Stimulated activated CD8-positive, alpha-beta memory T cell treated with anti-CD3 and anti-CD28 coated beads, Interleukin-7, amount 100 ng/mL, for 24 hours (primary cell): ENCODE results near the gene GOLGA6L26.
"Not testable (repeated sequence)": the region's sequence is repeated elsewhere in the genome, so short reads cannot be mapped to it uniquely, and the experiment has no call there.

Experiments
- DNase-seq: peaks from one replicate; pipeline ENCODE4 v3.0.0-alpha.2; 2020; ENCODE audit warnings: low read depth

Gene GOLGA6L26, protein sequence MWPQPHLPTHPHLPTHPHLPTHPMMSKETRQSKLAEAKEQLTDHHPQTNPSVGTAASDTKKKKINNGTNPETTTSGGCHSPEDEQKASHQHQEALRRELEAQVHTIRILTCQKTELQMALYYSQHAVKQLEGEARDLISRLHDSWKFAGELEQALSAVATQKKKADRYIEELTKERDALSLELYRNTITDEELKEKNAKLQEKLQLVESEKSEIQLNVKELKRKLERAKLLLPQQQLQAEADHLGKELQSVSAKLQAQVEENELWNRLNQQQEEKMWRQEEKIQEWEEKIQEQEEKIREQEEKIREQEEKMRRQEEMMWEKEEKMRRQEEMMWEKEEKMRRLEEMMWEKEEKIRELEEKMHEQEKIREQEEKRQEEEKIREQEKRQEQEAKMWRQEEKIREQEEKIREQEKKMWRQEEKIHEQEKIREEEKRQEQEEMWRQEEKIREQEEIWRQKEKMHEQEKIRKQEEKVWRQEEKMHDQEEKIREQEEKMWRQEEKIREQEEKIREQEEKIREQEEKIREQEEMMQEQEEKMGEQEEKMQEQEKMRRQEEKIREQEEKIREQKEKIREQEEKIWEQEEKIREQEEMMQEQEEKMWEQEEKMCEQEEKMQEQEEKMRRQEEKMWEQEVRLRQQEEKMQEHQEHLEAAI

DNA sequence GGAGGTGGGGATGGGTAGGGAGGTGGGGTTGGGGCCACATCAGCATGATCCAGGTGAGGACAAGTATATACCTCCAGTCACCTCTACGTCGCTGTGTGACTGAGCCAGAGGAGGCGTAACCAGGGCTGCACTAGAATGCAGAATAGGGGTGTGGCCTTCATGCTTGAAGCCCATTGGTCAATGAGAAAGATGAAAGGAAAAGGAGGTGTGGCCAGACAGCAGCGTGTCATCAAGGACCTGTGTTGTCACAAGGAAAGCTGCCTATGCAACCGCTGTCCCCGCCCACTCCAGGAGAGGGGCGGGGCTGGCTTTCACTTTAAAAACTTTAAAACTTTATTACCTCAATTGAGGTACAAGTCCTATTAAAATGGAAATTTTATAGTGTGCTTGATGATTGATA, at the start of gene GOLGA6L26:
Gene GOLGA6L26 (minus strand): TSS at position 101 of the 400 bp plus-strand sequence. CDS start 61 bp downstream, at position 40.
- not testable (repeated sequence) for DNase-seq

DNA sequence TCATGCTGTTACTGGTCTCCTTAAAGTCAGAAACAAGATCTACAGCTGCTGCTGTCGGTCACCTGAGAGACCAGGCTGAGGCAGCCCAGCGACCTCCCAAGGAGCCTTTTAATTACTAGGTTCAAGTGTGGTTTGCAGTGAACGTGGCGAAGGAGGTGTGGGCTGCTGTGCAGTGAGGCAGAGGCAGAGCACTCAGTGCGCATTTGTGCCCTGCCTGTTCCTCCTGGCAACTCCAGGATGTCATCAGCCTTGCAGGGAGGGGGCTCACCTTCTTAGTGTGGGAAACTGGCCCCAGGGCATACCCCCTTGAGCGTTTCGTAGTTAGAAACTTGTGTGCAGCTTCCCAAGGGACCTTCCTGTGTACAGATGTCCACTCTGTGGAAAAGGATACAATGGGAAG, 47.2 kb upstream of the GOLGA6L26 start:
- not testable (repeated sequence) for DNase-seq

DNA sequence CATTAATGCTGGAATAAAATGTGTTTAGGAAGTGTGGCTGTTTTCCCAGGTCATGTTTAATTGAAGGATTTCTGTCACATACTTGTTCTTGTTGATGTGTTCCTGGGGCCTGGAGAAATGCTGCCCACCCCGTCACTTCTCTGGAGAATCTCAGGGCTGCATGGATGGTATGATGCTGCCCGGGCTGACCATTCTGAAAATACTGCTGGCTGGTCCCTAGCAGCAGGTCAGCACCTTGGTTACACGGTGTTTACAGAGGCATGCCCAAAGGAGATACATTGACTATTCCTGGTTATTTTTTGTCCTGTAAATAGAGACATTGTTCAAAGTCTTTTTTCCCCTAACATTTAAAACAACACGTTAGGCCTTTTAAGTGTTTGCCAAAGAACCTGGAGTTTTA, 46.7 kb upstream of the GOLGA6L26 start:
- not testable (repeated sequence) for DNase-seq

DNA sequence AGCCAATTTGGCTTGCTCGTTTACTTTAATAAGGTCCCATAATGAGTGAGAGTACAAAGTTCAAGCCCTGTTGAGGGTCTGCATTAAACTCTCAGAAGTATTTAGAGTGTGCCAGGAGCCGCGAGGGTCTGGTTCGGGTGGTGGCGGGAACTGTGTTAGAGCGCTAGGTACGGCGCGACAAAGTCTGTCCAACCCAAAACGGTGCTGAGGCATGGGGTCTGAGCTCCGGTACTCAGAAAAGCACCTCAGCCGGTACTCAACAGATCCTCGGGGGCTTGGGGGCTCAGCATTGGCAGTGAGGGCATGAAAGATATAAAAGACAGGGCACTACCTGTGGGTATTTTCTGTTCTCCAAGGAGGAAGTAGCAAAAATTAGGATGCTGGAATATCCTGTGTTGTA, 45.0 kb upstream of the GOLGA6L26 start:
- DNase-seq: not testable (repeated sequence)

DNA sequence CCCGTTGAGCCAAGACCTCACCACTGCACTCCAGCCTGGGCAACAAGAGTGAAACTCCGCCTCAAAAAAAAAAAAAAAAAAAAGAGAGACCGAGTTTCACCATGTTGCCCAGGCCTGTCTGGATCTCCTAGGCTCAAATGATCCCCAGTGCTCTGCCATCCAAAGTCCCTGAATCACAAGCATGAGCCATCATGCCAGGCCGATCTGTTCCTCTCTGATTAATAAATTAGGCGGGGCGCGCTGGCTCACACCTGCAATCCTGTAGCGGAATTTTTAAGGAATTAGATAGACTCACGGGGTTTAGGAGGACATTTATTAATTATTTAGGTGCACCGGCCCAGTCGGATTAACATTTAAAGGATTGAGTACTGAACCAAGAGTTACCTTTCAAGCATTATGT, 40.2 kb upstream of the GOLGA6L26 start:
- not testable (repeated sequence) for DNase-seq

DNA sequence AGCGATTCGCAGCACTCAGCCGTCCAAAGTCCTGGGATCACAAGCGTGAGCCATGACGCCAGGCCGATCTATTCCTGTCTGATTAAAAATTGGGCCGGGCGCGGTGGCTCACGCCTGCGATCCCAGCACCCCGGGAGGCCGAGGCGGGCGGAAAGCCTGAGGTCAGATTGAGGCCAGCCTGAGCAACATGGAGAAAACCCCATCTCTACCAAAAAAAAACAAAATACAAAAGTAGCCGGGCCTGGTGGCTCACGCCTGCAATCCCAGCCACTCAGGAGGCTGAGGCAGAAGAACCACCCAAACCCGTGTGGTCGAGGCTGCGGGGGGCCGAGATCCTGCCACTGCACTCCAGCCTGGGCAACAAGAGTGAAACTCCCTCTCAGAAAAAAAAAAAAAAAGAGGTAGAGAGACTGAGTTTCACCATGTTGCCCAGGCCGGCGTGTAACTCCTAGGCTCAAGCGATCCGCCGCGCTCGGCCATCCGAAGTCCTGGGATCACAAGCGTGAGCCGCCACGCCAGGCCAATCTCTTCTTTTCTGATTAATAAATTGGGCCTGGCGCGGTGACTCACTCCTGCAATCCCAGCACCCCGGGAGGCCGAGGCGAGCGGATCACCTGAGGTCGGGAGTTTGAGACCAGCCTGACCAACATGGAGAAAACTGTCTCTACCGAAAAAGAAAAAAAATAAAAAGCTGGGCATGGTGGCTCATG, 39.0 kb upstream of the GOLGA6L26 start:
- not testable (repeated sequence) for DNase-seq

DNA sequence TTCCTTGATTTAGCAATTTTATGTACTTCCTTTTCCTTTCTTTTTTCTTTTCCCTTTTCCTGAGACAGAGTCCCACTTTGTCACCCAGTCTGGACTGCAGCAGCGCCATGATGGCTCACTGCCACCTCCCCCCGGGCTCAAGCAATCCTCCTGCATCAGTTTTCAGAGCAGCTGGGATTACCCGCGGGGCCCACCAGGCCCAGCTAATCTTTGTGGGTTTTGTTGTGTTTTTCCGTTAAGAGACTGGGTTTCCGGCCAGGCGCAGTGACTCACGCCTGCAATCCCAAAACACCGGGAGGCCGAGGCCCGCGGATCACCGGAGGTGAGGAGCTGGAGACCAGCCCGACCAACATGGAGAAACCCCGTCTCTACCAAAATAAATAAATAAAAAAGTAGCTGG, 38.3 kb upstream of the GOLGA6L26 start:
- DNase-seq: no peak

DNA sequence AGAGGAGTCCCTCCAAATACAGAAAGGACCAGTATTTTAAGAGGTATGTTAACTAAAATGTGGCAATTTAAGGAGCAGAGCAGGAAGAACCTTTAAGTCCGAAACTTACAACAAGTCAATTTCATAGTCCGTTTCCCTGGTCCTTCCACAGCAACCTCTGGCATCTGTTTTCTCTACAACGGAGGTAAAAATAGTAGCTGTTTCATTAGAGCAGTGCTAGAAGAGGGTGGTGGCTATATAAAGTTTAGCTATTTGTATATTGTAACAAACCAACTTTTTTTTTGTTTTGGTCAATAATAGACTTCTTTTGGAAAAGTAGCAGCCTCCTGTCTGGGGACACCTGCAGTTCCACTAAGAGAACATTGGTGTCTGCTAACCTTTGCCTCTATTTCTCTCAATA, 37.9 kb upstream of the GOLGA6L26 start:
- not testable (repeated sequence) for DNase-seq

DNA sequence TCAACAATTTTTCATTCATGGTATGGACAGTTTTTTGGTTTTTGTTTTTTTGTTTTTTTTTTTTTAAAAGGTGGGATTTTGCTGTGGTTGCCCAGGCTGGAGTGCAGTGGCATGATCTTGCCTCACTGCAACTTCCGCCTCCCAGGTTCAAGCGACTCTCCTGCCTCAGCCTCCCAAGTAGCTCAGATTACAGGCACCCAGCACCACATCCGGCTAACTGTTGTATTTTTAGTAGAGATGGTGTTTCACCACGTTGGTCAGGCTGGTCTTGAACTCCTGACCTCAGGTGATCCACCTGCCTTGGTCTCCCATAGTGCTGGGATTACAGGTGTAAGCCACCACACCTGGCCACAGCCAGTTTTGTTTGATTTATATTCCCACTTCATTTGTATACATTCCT, 37.1 kb upstream of the GOLGA6L26 start:
- not testable (repeated sequence) for DNase-seq

DNA sequence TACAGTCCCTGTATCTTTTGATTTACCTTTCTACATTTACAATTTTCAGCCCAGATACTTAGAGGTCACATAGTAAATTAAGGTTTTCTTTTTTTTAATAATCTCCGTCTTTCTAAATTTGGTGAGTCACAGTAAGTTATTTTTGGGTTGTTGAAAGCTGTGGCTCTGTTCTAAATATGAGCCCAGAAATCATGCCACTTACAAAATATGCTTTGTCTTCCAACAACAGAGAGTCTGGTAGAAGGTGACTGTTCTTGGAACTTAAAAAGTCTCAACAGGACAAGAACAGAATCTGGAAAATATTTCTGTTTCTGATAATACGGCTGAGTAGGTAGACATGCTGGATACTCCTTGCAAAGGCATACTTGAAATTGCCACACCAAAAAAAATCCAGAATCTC, 36.6 kb upstream of the GOLGA6L26 start:
- DNase-seq: no peak

DNA sequence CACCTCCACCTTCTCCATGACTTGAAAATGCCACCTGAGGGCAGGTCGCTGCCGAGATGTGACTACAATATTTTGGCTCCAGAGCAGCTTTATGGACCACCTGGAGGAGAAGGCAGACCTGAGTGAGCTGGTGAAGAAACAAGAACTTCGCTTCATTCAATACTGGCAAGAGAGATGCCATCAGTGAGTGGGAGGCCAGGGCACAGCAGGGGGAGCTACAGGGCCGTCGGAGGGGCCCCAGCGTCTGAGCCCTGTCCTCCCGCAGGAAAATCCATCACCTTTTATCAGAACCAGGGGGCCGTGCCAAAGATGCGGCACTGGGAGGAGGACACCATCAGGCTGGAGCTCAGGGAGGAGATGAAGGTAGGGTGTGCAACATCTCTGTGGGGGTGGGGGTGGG, 30.3 kb upstream of the GOLGA6L26 start:
- not testable (repeated sequence) for DNase-seq

DNA sequence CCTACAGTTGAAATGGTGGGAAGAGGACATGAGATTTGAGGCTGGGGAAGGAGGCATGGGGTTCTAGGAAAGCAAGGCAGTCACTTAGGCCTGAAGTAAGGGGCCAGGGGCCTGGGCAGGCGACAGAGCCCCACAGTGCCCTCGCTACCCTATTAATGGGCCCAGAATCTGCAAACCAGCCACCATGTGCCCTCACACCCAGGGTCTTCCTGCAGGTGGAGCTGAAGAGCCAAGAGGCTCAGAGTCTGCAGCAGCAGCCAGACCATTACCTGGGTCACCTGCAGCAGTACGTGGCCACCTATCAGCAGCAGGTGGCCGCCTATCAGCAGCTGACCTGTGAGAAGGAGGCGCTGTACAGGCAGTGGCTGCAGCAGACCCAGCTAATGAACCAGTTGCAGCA, 28.6 kb upstream of the GOLGA6L26 start:
- DNase-seq: not testable (repeated sequence)

DNA sequence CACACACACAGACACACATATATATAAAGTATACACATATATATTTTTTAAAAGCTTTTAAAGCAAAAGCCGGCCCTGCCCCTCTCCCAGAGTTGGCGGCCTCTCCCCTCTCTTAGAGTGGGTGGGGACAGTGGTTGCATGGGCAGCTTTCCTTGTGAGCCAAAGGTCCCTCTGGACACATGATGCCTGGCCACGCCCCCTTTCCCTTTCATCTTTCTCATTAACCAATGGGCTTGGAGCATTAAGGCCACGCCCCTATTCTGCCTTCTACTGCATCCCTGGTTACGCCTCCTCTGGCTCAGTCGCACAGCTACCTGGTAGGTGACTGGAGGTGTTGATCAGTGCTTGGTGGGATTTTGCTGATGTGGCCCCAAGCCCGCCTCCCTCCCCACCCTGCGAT, 20.5 kb upstream of the GOLGA6L26 start, which contains the start of gene GOLGA8S:
Gene GOLGA8S (plus strand): TSS at position 301 of the 400 bp plus-strand sequence. CDS start 62 bp downstream, at position 363.
- DNase-seq: not testable (repeated sequence)

DNA sequence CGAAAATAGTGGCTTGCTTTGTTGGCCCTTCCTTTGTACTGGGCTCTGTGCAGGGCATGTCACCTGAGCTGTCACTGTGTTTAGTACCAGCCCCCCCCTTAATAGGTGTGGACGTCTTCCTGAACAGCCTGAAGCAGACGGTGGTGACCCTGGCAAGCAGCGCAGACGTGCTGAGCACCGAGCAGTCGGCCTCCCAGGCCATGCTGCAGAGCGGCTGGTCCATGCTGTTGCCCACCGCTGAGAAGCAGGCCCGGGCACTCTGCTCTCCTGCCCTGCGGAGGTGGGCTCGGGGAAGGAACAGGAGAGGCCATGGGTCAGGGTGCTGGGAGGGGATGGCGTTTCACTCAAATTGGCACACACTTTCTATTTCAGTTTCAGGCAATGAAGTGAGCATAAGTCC, 22.8 kb downstream of the GOLGA6L26 start:
- not testable (repeated sequence) for DNase-seq

DNA sequence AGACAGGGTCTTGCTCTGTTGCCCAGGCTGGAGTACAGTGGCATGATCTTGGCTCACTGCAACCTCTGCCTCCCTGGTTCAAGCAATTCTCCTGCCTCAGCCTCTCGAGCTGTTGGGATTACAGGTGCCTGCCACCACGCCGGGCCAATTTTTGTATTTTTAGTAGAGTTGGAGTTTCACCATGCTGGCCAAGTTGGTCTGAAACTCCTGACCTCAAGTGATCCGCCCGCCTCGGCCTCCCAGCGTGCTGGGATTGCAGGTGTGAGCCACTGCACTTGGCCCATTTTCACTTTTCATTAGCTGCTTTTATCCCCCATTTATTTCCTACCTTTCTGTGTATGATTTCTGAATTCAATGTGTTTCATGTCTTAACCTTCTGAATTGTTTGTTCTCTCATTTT, 28.1 kb downstream of the GOLGA6L26 start:
- DNase-seq: not testable (repeated sequence)

DNA sequence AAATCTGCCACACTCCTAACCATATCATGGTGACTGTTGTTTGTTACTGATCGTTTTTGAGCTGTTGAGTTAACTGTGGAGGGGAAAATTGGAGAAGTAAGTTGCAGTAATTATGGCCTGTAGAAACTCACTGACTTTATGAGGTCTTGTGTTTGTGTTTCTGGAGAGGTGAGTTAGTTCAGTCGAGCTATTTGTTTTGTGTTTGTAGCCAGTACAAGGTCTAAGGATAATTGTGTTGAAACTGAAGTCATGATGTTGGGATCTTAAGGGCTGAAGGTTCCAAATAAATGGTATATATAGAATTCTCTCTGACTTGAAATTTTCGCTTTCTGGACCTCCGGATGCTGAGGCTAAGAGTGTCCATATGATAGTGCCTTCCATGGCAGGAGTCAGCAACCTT, 29.2 kb downstream of the GOLGA6L26 start:
- DNase-seq: not testable (repeated sequence)

DNA sequence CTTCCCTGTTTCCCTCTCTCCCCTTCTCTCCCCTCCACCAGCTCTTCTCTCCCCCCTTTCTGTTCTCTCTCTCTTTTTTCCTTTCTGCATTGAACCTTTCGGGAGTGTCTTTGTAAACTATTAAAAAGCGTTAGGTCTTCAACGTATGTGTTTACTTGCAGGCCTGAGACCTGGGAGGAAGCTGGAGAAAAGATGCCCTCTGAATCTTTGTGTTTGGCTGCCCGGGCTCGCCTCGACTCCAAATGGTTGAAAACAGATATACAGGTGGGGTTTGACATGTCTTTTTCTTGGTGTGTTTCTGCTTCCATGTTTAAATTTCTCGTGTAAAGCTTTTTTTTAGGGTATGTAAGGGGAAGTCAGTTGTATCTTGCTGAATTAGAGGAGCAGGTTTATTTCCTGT, 29.7 kb downstream of the GOLGA6L26 start:
- DNase-seq: not testable (repeated sequence)

DNA sequence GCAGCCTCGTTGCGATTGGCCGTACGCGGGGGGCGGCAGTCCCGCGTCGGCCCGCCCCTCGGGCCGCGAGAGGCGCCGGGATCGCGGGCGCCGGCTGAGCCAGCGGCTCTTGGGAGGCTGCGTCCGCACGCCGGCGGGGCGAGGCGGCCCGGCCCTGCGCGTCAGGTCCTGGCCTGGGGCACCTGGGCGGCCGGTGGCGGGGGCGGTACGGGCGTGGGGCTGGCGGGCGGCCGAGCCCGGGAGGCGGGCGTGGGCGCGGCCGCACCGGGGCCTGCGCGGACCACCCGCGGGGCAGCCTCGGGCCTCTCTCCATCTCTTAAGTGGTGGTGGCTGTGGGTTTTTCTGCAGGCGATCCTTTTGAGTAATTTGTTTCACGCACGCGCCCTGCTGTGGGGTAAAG, 30.3 kb downstream of the GOLGA6L26 start:
- not testable (repeated sequence) for DNase-seq

DNA sequence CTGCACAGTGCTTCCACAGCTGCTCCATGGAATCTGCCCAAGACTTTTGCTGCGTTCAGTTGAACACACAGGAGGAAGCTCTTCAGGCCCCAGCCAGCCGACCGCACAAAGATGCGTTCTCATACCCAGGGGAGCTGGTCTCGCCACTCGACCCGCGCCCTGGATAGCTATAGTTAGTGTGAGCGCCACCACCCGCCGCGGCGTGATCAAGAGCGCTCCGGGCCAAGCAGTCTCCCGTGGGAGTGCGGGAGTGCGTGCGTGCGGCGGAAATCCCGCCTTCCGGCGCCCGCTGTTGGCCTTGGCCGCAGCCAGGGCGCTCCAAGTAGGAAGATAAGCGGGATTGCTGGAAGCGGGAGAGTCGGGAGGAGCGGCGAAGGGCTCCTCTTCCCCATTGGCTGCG, 30.8 kb downstream of the GOLGA6L26 start:
- not testable (repeated sequence) for DNase-seq
